HPDE6-E6E7 (cell line): Measurements from ENCODE around the gene PLEKHA7.

Source experiments
- DNase-seq: peaks from one replicate; pipeline ENCODE4 v3.0.0; 2011; ENCODE audit warnings: missing footprints; ENCODE audit errors: extremely low spot score

Gene PLEKHA7

GRCh38 chr11:16843294-16843693 is 170.9 kb downstream of the PLEKHA7 start:
- DNase-seq: no peak

GRCh38 chr11:16841984-16842383 is 172.2 kb downstream of the PLEKHA7 start:
- no peak for DNase-seq

GRCh38 chr11:16841481-16841880 is 172.7 kb downstream of the PLEKHA7 start:
- no peak for DNase-seq

GRCh38 chr11:16840951-16841350 is 173.3 kb downstream of the PLEKHA7 start:
- DNase-seq: no peak

- no peak for DNase-seq
These were observed 174.4 kb downstream of the PLEKHA7 start for GRCh38 chr11:16839821-16840220.

GRCh38 chr11:16834384-16834783 is 179.8 kb downstream of the PLEKHA7 start:
- DNase-seq: no peak

- DNase-seq: no peak
These were observed 181.2 kb downstream of the PLEKHA7 start for GRCh38 chr11:16833026-16833425.

GRCh38 chr11:16832193-16832539 is 182.0 kb downstream of the PLEKHA7 start:
- DNase-seq: no peak

GRCh38 chr11:16831316-16832192 is 182.7 kb downstream of the PLEKHA7 start:
- no peak for DNase-seq

- no peak for DNase-seq
These were observed 187.1 kb downstream of the PLEKHA7 start for GRCh38 chr11:16827139-16827538.

- DNase-seq: no peak
These were observed 188.2 kb downstream of the PLEKHA7 start for GRCh38 chr11:16825968-16826367.

GRCh38 chr11:16825101-16825500 is 189.1 kb downstream of the PLEKHA7 start:
- DNase-seq: no peak

GRCh38 chr11:16820324-16821092 is 193.7 kb downstream of the PLEKHA7 start:
- DNase-seq: peak; percentile 54

GRCh38 chr11:16818284-16818683 is 195.9 kb downstream of the PLEKHA7 start:
- no peak for DNase-seq

- DNase-seq: no peak
These were observed 196.9 kb downstream of the PLEKHA7 start for GRCh38 chr11:16817351-16817750.

- no peak for DNase-seq
These were observed 197.6 kb downstream of the PLEKHA7 start for GRCh38 chr11:16816358-16817270.

- DNase-seq: no peak
These were observed 199.0 kb downstream of the PLEKHA7 start for GRCh38 chr11:16815047-16815767.

- no peak for DNase-seq
These were observed 199.7 kb downstream of the PLEKHA7 start for GRCh38 chr11:16814410-16815046.

GRCh38 chr11:16813126-16813525 is 201.1 kb downstream of the PLEKHA7 start:
- DNase-seq: no peak

GRCh38 chr11:16812274-16812673 is 201.9 kb downstream of the PLEKHA7 start:
- no peak for DNase-seq
